Non-pigmented ciliary epithelial cell (primary cell): Measurements from ENCODE around the gene FPGS.
A peak's percentile ranks its signal among the peaks of the same experiment; 100 is the strongest.
"Not testable (repeated sequence)": the region's sequence is repeated elsewhere in the genome, so short reads cannot be mapped to it uniquely, and the experiment has no call there.

ENCODE experiments used
- DNase-seq: peaks from one replicate; pipeline ENCODE4 v3.0.0-alpha.2; 2010; ENCODE audit warnings: low read depth

FPGS gene

DNA sequence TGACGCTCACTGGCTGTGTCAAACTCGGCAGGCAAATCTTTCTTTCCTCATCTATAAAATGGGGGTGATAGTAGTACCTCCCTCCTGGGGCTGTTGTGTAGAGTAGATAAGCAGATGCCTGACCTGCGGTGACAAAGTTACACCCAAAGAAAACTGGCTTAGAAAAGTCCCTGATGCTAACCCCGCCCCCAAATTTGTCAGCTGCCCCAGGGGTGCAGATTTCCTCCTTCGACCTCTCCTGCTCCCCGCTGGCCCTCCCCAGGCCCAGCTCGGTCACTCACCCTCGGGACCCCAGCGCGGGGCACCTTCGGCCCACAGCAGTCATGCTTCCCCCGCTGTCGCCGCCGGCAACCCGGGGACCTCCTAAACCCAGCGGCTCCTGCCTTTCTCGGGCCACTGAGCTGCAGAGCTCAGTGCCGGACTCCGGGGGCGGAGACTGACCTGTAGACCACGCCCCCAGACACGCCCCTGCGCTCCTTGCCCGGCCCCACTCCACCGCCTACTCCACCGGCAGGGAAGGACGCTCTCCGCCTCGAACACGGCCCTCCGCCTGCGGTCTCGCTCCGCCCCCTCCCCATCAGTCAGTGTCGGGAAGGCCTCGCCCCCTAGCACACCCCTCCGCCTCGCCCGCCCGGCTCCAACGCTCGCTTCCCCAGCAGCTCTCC lies 31.6 kb upstream of the FPGS start:
- peak; percentile 89 for DNase-seq

DNA sequence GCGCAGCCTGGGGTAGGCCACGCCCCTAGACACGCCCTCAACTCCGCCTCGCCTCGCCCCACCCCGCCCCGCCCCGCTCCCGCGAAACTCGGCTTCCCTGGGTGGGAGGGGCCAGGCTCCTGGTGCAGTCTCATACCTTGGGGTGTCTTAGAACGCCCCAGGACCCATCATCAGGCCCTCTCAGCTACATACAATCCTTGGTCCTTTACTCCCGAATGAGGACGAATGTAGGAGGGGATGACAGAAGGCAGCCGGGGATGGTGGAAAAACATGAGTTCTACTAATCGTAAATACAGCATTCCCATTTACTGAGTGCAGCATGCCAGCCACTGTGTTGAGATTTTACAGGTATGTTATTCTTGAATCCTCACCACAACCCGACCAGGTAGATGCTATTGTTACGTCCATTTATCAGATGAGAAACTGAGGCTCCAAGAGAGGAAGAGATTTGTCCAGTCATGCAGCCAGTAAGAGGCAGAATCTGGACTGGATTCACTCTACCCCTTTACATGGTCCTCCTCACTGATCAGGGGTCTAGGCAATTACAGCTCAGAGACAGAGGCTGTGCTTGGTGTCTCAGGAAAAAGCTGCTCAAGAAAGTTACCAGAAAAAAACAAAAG lies 31.0 kb upstream of the FPGS start:
- no peak for DNase-seq

DNA sequence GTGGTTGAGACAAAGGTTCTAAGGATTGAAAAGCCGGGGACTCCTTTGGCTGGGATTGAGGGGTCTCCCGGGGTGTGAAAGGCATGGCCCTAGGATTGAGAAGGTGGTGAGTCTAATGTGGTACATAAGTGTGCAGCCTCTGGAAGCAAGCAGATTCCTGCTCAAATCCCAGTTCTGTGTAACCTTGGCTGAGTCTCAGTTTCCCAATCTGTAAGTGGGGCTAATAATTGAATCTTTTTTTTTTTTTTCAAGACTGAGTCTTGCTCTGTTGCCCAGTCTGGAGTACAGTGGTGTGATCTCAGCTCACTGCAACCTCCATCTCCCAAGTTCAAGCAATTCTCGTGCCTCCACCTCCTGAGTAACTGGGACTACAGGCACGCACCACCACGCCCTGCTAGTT lies 30.1 kb upstream of the FPGS start:
- DNase-seq = no peak

DNA sequence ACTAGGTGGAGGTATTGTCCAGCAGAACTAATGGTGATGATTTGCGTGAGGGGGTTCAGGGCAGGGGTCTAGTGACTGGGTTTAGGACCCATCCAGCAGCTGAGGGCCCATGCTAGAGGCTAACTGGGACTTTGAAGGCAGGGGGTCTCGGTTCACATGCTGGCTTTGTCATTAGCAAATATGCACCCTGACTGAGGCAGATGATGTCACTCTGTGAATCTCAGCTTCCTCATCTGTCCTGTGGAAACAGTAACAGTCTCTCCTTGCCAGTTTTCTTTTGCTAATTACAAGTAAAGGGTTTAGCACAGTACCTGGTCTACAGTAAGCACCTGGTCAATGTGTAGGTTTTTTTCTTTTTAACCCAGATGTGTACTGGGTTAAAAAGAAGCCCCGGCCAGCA lies 29.4 kb upstream of the FPGS start:
- no peak for DNase-seq

DNA sequence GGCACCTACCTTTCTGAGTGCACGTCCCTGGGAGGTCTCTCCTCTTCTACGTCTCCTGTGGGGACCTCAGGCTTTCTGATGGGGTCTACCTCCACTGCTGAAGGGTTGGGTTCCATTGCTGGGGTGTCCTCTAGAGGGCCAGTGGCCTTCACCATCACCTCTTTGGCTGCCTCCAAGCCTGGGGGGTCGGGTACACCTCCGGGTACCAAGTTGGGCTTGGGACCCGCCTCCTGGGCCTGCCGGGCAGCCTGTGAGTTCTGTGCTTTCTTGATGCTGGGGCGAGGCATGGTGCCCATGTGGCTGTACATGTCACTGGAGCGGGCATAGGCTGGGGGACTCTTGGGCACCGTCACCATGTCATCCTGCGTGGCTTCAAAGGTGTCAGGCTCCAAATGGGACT lies 28.7 kb upstream of the FPGS start:
- DNase-seq = no peak

DNA sequence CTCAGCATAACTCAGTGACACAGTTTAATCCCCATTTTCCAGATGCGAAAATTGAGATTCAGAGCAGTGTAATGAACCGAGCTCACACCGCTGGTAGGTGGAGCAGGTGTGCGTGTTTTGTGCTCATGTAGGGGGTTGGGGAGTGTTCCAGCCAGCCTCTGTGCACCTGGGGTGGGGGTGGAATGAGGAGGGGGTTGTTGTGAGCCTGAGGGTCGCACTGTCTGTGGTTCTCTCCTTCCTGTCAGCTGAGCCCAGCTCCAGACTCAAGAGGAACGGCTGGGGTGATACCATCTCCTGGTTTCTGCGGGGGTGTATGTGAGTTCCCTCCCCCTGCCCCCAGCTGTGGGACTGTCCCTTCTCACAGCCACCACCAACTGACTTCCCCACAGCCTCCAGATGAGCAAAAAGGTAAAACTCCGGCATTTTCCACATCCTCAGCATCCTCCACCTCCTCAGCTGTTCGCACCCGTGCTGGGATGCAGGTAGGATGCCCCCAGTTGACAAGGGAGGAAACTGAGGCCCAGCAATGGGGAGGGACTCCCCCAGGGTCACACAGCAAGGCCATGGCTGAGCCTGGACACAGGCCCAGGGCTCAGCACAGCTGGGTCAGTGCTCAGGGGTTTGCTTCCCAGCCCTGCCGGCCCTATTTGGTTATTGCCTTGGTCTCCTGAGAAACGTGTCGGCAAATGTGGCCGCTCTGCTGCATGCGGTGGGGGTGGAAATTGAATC lies 26.3 kb upstream of the FPGS start:
- DNase-seq = no peak

DNA sequence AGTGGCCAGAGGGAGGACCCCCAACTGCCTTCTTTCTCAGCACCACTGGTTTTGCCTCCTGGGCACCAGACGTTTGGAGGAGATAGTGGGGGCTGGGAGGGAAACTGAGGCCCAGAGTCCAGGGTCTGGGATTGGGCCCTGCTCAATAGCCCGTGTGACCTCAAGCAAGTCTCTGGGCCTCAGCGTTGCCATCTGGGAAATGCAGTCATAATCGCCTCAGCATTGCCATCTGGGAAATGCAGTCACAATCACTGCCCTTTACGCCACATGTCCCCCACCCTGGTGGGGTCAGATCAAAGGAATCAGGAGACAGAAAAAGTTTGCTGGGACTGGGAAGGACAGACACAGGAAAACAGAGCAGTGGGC lies 25.8 kb upstream of the FPGS start:
- no peak for DNase-seq

DNA sequence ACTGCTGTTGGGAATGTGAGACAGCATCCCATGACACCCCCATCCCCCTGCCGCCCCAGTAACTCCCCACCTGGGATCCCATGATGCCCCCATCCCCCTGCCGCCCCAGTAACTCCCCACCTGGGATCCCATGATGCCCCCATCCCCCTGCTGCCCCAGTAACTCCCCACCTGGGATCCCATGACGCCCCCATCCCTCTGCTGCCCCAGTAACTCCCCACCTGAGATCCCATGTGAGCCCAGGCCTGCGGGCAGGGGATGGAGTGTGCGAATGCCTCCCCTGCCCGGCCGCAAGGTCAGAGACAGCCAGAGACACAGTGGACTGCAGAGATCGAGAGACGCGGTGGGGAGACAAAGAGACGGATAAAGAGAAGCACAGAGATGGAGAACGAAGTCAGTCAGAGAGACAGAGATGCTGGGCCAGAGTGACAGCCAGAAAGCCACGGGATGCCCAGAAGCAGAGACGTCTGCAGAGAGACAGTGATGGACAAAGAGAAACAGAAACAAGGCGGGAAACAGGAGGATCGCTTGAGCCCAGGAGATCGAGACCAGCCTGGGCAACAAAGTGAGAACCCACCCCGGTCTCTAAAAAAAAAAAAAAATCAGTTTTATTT lies 25.2 kb upstream of the FPGS start:
- DNase-seq = no peak

DNA sequence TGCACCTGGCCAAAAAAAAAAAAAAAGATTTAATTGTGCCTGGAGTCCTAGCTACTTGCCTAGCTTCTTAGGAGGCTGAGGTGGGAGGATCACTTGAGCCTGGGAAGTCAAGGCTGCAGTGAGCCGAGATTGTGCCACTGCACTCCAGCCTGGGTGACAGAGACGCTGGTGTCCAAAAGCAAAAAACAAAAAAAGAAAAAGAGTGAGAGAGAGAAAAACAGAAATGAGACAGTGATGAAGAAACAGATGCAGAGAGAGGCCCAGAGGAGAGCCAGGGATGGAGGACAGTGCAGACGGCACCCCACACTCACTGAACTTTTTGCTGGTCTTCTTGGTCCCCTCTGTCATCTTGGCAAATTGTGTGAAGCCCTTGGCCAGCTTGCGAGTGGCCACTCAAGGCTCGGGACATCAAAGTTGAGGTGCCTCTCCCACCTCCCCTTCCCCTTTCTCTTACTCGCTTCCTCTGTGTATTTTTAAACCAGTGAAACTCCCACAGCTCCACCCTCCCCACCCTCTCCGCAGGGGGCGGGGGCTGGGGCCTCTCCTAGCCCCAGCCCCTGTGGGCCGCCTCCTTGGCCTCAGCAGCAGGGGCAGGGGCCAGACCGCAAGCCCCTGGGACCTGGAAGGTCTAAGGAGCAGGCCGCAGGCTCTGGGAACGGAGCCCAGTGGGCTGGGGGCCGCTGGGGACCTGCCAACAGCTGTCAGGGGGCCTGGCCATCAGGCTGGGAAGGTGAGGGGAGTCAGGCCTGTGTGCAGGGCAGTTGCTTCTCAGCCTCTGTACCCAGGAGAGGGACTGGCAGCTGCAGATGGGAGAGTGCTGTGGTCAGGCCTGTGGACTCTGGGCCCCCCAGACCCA lies 24.2 kb upstream of the FPGS start, which contains the start of gene SH2D3C:
Gene SH2D3C (minus strand): TSS at position 387 of the 856 bp plus-strand sequence. CDS start 39 bp downstream, at position 348.
- no peak for DNase-seq

DNA sequence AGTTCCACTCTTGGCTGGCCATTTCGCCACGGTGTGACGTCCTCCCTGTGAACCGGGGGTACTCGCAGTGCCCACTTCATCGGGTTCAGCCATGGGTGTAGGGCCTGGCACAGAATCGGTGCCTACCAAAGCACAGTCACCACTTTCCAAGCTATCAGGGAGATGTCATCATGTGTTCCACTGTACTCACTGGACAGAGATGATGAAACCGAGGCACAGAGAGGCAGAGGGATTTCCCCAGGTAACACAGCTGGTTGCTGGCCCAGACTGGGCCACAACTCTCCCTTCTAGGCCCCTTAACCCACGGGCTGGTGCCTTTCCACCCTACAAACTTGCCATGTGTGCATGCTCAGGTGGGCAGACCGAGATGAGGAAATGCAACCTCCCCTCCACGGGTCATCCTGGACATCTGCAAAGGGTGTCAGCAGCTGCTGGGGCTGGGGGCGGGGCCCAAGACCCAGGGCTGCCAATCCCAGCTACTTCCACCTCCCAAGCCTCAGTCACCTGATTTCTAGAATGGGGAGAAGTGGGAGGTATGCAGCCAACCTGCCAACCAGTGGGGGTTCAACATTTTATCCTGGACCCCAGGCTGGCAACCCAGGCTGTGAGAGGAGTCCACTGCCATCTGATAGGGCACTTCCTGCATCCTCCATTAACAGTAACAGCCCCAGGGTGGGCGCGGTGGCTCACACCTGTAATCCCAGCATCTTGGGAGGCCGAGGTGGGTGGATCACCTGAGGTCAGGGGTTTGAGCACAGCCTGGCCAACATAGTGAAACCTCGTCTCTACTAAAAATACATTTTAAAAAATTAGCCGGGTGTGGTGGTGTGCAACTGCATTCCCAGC lies 23.3 kb upstream of the FPGS start:
- DNase-seq = no peak

DNA sequence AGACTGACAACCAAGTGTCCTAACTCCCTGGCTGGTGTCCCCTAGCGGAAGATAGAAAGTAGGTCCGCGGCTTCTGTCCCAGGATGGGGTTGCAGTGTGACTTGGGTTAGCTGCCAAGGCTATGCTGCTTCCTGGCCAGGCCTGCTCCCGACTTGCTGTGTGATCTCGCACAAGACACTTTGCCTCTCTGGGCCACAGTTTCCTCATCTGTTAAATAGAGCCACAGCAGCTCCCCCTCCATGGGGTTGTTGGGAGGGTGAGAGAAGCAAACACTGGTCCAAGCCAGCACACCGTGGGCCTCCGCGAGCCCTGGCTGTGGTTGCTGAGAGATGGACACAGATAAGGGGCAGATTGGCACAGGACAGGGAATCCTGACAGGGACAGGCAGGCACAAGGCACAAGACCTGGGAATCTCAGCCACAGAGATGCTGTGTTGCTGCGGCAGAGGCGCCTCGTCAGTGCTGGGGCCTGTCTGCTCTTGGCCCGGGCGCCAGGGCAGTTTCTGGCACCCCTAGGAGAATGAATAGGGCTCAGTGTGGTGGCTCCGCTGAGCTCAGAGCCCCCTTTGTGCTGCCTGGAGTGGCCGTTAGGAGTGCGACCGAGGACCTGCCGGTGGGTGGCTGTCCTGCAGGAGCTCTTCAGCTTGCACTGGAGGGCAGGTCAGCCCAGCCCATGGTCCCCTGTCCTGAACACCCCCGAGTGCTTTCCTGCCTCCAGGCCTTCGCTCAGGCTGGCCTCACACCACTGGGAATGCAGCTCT lies 22.4 kb upstream of the FPGS start:
- DNase-seq = no peak

DNA sequence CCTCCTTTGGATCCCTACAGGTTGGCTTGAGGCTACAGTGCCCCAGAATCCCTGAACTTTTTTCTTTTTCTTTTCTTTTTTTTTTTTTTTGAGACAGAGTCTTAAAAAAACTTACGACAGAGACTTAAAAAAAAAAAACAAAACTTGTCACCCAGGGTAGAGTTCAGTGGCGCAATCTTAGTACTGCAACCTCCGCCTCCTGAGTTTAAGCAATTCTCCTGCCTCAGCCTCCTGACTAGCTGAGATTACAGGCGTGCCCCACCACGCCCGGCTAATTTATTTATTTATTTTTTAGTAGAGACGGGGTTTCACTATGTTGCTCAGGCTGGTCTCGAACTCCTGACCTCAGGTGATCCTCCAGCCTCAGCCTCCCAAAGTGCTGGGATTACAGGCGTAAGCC lies 21.8 kb upstream of the FPGS start:
- not testable (repeated sequence) for DNase-seq

DNA sequence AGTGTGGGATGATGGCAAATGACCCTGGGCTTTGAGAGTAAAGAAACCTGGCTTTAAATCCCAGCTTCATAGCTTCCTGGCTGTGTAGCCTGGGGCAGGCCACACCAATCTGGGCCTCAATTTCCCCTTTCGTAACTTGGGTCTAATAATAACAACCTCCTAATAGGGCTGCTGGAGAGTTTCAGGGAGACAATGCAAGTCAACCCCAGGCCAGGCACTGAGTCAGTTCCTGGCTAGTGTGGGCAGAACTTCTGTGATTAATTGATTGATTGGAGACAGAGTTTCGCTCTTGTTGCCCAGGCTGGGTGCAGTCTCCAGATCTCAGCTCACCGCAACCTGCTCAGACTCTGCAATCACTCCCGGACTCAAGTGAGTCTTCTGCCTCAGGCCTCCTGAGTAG lies 20.9 kb upstream of the FPGS start:
- DNase-seq = no peak

DNA sequence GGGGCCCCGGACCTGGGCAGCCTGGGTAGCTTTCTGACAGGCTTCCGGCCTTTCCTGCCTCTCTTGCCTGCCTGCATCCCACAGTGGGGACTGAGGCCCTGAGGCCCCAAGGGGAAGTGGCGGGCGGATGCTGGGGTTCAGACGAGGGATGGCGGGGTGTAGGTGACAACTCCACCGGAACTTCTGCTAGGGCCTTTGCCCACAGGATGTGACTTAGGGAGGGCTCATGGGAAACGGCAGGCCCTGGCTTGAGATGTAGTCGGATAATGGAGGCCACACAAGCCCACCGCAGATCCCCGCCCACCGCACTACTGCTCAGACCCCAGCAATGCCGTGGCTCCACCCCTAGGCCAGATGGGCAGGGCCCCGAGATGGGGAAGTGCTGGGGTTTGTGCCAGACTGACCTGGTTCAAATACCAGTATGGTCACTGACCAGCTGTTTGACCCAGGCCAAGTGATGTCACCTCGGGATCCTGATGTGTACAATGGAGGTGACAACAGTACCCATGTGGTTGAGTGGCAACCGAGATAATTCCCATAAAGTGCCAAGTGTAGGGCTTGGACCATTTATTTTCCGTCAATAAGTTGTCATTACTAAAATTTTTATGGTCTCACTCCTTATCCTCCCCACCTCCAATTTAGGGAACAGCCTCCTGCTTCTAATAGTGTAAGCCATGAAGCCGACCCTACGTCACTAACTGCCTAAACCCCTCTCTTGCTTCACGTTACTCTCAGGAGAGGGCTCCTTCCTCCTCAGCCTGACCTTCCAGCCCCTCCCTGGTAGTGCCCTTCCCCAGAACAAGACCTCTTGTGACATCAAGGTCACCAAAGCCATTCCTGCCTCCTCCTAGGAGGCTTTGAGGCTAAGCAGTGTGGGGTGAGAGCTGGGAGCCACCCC lies 19.3 kb upstream of the FPGS start:
- DNase-seq = no peak

DNA sequence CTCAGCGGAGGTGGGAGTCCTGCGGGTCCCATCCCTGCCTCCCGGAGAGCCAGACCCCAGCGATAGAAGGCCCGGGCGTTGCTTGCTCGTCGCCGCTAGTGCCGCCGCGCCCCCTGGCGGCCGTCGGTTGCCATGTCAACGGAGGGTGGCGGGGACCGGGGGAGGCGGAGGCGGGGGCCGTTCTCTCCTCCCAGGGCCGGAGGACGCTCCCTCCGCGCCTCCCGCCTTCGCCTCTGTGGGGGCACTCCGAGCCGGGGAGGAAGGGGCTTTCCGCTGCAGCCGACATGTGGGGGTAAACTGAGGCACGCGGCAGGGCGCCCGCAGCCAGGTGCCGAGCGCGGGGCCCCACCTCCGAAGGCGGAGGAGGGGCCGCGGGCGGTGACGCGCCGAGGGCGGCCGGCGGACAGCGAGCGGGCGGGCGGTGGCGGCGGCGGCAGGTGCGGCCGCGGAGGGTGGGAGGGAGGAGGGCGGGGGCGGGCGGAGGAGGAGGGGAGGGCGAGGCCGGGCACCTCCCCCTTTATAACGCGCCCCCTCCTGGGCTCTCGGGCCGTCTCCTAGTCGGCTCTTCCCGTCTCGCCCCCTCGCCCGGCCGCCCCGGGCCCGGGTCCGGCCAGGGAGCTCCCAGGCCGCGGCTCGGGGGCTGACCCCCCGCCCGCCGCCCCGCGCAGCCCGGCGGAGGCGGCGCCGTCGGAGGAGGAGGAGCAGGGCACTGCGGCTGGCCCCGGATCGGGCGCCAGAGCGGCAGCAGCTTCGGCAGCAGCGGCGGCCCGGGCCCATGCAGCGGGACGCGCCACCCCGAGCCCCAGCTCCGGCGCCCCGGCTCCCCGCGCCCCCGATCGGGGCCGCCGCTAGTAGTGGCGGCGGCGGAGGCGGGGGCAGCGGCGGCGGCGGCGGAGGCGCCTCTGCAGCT lies 17.4 kb upstream of the FPGS start:
- DNase-seq = no peak

DNA sequence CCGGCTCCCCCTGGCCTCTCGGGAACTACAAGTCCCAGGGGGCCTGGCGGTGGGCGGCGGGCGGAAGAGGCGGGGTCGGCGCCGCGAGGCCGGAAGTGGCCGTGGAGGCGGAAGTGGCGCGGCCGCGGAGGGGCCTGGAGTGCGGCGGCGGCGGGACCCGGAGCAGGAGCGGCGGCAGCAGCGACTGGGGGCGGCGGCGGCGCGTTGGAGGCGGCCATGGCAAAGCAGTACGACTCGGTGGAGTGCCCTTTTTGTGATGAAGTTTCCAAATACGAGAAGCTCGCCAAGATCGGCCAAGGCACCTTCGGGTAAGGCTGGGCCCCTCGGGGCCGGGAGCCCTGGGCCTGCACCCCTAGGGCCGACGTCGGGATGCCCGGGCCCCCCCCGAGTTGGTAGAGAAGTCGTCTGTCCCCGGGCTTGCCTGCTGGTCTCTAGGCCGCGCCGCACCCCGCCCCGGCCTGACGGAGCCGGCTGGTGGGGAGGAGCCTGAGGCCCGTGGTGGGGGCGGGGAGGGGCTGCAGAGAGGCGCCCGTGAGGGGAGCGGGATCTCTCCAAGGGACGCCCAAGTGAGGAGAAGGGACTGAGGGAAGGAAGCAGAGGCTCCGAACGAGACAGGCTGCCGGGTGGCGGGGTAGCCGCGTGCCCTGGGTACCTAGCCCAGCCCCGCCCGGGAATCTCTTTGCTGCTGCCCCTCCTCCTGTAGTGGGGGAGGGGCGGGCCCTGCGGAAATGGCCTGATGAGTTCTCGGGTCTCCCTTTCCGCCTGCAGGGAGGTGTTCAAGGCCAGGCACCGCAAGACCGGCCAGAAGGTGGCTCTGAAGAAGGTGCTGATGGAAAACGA lies 16.5 kb upstream of the FPGS start, which contains the start of gene CDK9:
Gene CDK9 (plus strand): TSS at position 102 of the 840 bp plus-strand sequence. CDS start 115 bp downstream, at position 217.
- no peak for DNase-seq

DNA sequence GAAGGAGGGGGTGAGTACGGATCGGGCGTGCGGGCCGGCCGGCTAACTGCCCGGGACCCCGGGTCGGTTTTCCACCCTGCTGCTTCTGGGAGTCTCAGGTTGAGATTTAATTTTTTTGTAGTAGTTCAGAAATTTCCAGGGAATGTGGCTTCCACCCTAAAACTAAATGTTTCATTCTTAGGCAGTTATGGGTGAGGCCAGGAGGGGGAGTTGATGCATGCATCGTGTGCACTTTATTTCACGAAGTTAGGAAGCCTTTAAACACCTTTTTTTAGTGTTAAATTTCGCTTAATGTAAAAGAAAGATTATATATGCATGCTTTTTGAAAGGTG lies 15.9 kb upstream of the FPGS start:
- DNase-seq = no peak
